ENCODE data around the gene KLHL17. TPM values are rescaled to one million over a fixed set of nuclear protein-coding genes. Genes with fewer than 3 reads are reported as not detected.

The KLHL17 gene
- total and polyA plus RNA-seq, 9 of the 15 experiments (the other 6 are each of a cell fraction or from before 2014, with no cell fraction given), result 0.14 to 84.8 (median 13.0) TPM

- TF ChIP-seq ZBTB11 (CRISPR knock-in tag; IDR thresholded peaks at IDR 0.05), result no peak; a peak in 1 of 6 replicates
- peak; percentile 72; the same call in 1 of the 2 replicates for TF ChIP-seq ZBTB9 (CRISPR knock-in tag; IDR thresholded peaks at IDR 0.05)
- 0 out of 2 replicates have a peak, but pooled peaks have one; percentile 27 for TF ChIP-seq USF1 (CRISPR knock-in tag; IDR thresholded peaks at IDR 0.05)
- peak; percentile 89; the same call in 1 of the 2 replicates for TF ChIP-seq PHF8 (IDR thresholded peaks at IDR 0.05; ENCODE audit: borderline replicate concordance, low read length)
- TF ChIP-seq ZBTB40 (IDR thresholded peaks at IDR 0.05), result peak; percentile 95
- TF ChIP-seq ZBTB40 (CRISPR knock-in tag; IDR thresholded peaks at IDR 0.05), result no peak
- TF ChIP-seq ATF1 (CRISPR knock-in tag; IDR thresholded peaks at IDR 0.05), result no peak
- peak; percentile 83 for TF ChIP-seq ATF1 (tag; IDR thresholded peaks at IDR 0.05)
- peak; percentile 56; the same call in 1 of the 2 replicates for TF ChIP-seq POLR2AphosphoS5 (IDR thresholded peaks at IDR 0.05; ENCODE audit: control insufficient read depth, insufficient read depth, low read depth, low read length)
- TF ChIP-seq ZNF445 (CRISPR knock-in tag; IDR thresholded peaks at IDR 0.05; ENCODE audit: low read depth), result no peak
These were observed 1.3 kb upstream of the KLHL17 start, which contains the start of gene NOC2L (continued) for GRCh38 chr1:958823-959730.
